DOHH2 (cell line): ENCODE data around the gene BLOC1S1.

Source experiments
- EZH2phosphoT487 ChIP-seq: fragments of 200-600 bp; sonication (generic); IDR thresholded peaks from 2 replicates; pipeline ENCODE4 v1.6.1; 2017; ENCODE audit warnings: borderline replicate concordance, mild to moderate bottlenecking, antibody characterized with exemption, low read length, moderate library complexity, mixed read lengths
- TF ChIP-seq, protein P1 (sequence below): fragments of 200-600 bp; sonication (generic); IDR thresholded peaks from one replicate; pipeline ENCODE4 v1.5.1; 2014; ENCODE audit warnings: antibody characterized with exemption, mild to moderate bottlenecking, low read depth, low read length; ENCODE audit not compliant: poor library complexity, severe bottlenecking

DNA sequence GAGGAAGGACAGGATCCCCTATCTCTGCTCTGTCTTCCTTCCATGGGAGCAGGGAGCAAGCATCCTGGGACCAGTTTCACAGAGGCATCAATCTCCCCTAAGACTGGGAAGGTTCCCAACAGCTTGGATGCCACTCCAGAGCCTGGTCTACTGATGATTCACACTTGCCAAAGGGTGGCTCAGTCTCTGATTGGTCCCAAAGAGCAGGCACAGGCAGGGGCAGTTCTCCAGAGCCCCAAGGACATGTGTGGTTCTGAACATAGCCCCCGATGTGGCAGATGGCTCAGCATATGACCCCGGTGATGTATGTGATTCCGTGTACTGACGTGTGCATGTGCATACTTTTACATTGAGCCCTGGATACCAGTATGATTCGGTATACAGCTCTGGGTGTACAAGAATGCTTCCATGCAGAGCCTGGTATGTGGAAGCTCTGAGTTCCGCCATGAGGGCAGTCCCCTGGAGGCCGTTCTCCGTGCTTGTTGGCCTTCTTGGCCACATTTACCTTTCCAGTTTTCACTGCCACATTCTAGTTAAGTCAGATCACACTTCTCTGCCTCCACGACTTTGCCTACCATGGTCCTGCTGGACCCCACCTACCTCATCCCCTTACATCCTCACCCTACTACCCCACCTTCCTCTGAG lies 29.4 kb upstream of the BLOC1S1 start:
- TF ChIP-seq, protein P1, sequence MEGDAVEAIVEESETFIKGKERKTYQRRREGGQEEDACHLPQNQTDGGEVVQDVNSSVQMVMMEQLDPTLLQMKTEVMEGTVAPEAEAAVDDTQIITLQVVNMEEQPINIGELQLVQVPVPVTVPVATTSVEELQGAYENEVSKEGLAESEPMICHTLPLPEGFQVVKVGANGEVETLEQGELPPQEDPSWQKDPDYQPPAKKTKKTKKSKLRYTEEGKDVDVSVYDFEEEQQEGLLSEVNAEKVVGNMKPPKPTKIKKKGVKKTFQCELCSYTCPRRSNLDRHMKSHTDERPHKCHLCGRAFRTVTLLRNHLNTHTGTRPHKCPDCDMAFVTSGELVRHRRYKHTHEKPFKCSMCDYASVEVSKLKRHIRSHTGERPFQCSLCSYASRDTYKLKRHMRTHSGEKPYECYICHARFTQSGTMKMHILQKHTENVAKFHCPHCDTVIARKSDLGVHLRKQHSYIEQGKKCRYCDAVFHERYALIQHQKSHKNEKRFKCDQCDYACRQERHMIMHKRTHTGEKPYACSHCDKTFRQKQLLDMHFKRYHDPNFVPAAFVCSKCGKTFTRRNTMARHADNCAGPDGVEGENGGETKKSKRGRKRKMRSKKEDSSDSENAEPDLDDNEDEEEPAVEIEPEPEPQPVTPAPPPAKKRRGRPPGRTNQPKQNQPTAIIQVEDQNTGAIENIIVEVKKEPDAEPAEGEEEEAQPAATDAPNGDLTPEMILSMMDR: no peak
- no peak for TF ChIP-seq EZH2phosphoT487
